Sigmoid colon (tissue), 7 donors: ENCODE data around the gene SERPINB6. TPM values are rescaled to one million over a fixed set of nuclear protein-coding genes. Genes with fewer than 3 reads are reported as not detected.

ENCODE experiments used
- DNase-seq: peaks from one replicate; pipeline ENCODE4 v3.0.0-alpha.2; 2019
- H3K27ac ChIP-seq, 4 donors: fragments of 200-600 bp; sonication (generic); one replicate each; pipeline ENCODE4 v1.5.1; 2016 to 2019; ENCODE audit warnings: mild to moderate bottlenecking in 1 of 4
- H3K27me3 ChIP-seq, 3 donors: fragments of 200-600 bp; sonication (generic); one replicate each; pipeline ENCODE4 v1.5.1; 2019; ENCODE audit warnings: mild to moderate bottlenecking in 1 of 3
- H3K36me3 ChIP-seq, 4 donors: fragments of 200-600 bp; sonication (generic); one replicate each; pipeline ENCODE4 v1.5.1; 2016 to 2019
- H3K4me1 ChIP-seq, 4 donors: fragments of 200-600 bp; sonication (generic); one replicate each; pipeline ENCODE4 v1.5.1; 2017 to 2019
- H3K4me3 ChIP-seq, 4 donors: fragments of 200-600 bp; sonication (generic); one replicate each; pipeline ENCODE4 v1.5.1; 2017 to 2019; ENCODE audit warnings: mild to moderate bottlenecking in 2 of 4, moderate library complexity in 1 of 4
- H3K9me3 ChIP-seq, 4 donors: fragments of 200-600 bp in 3 of 4; sonication (generic) in 3 of 4; one replicate each; pipeline versions ENCODE4 v1.5.1 to v1.6.1; 2013 to 2019
- EP300 ChIP-seq, 4 donors: sonication (generic); formaldehyde crosslinking; IDR thresholded peaks; one replicate each; pipeline ENCODE4 v1.6.1; 2017; ENCODE audit warnings: antibody characterized with exemption in 4 of 4
- POLR2A ChIP-seq, 2 donors: fragments of 450-650 bp; IDR thresholded peaks; one replicate each; pipeline ENCODE4 v1.6.1; 2016; ENCODE audit warnings: antibody characterized with exemption in 2 of 2, mild to moderate bottlenecking in 2 of 2, moderate library complexity in 2 of 2
- POLR2AphosphoS5 ChIP-seq, 4 donors: sonication (generic); formaldehyde crosslinking; IDR thresholded peaks; one replicate each; pipeline ENCODE4 v1.6.1; 2017; ENCODE audit warnings: antibody characterized with exemption in 4 of 4
- WGBS, 2 donors: extraction: QIAGEN DNeasy Blood & Tissue Kit; methylation state at CpG; one replicate each; pipeline ENCODE4 v1.1.7; 2013; 5-methylcytosine and 5-hydroxymethylcytosine counted together
- intact Hi-C: fragments of 100-400 bp; cut with DNase I; formaldehyde crosslinking; loops from one replicate; pipeline ENCODE4 v1.15.1; 2023
- polyA plus RNA-seq, 3 donors: library from polyadenylated mRNA; stranded (reverse); fragments of 200-250 nt; gene quantifications; one replicate each; pipeline ENCODE4 v1.2.3, GENCODE V29; 2013
- total RNA-seq, 4 donors: library from RNA; depleted of rRNA; stranded (reverse); fragments of >200 nt; gene quantifications; one replicate each; pipeline ENCODE4 v1.1.0, GENCODE V29; 2016
- TF ChIP-seq, protein P1 (sequence below), 4 experiments: fragments of 450-650 bp in 3 of 4; fragments of 200-600 bp in 1 of 4; IDR thresholded peaks; one replicate each; pipeline ENCODE4 v1.5.1; 2016 to 2019; ENCODE audit warnings: antibody characterized with exemption in 4 of 4, mild to moderate bottlenecking in 3 of 4, moderate library complexity in 2 of 4
- donor health status: healthy with polysubstance abuse.
- donor health status: Bipolar disorder and iron deficiency.
- donor health status: healthy.

The SERPINB6 gene
- total and polyA plus RNA-seq, 7 donors: 150 to 207 (median 178) TPM

DNA sequence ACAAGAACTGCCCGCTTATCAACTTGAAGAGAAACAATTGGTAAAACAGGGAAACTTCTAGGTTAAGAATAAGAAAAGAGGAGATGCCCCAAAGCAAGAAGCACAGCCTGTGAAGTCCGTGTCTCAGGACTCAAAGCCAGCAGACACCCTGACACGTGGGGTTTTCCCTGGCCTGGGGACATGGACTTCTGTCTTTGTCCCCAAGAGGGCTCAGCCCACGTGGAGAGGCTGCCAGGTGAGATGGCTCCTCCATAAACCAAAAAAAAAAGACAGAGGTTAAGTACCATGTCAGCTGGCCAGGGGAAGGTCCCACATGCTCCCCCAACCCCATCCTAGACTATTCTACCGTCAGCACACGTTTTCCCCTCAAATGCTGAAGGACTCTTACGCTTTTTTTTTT is 9.9 kb downstream of the SERPINB6 start:
- H3K36me3 ChIP-seq: peaks cover 0 to 7% (median 2%) of the 10 kb centered on the region in 4 donors
- DNase-seq: no peak
- H3K4me3 ChIP-seq: no peak overlapping the region
- H3K27me3 ChIP-seq: no peaks in the 10 kb centered on the region
- intact Hi-C loops: no loop called here
- no peaks in the 10 kb centered on the region for H3K9me3 ChIP-seq
- TF ChIP-seq, protein P1, sequence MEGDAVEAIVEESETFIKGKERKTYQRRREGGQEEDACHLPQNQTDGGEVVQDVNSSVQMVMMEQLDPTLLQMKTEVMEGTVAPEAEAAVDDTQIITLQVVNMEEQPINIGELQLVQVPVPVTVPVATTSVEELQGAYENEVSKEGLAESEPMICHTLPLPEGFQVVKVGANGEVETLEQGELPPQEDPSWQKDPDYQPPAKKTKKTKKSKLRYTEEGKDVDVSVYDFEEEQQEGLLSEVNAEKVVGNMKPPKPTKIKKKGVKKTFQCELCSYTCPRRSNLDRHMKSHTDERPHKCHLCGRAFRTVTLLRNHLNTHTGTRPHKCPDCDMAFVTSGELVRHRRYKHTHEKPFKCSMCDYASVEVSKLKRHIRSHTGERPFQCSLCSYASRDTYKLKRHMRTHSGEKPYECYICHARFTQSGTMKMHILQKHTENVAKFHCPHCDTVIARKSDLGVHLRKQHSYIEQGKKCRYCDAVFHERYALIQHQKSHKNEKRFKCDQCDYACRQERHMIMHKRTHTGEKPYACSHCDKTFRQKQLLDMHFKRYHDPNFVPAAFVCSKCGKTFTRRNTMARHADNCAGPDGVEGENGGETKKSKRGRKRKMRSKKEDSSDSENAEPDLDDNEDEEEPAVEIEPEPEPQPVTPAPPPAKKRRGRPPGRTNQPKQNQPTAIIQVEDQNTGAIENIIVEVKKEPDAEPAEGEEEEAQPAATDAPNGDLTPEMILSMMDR (IDR thresholded peaks at IDR 0.05): no peak
- TF ChIP-seq POLR2A (IDR thresholded peaks at IDR 0.05) (no peak), EP300 (IDR thresholded peaks at IDR 0.05) (no peak), POLR2AphosphoS5 (IDR thresholded peaks at IDR 0.05) (no peak)
- peak overlapping the region in 3 of 4 donors; percentile 57 to 64 (median 60) for H3K27ac ChIP-seq
- WGBS, 2 donors: 36 to 75% methylated on average over 7 of the region's 7 CpGs
- peaks cover 0 to 67% (median 53%) of the 10 kb centered on the region in 4 donors for H3K4me1 ChIP-seq

DNA sequence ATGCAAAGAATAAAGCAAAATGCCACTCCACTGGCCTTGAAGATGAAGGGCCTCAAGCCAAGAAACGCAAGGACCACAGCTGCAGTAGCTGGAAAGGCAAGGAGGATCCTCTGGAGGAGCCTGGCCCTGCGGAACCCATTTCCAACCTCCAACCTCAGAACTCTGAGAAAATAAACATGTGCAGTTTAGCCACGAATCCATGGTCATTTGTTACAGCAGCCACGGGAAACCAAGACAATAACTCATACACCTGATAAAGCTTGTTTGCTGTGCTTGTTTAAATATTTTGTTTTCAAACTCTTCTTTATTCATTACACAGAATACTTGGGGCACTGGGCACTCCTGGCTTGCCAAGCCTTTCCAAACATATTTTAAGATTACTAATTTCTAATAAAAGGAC is 10.4 kb downstream of the SERPINB6 start:
- Histone ChIP-seq H3K9me3 (no peaks in the 10 kb centered on the region), H3K27me3 (no peaks in the 10 kb centered on the region), H3K36me3 (peaks cover 0 to 11% (median 6%) of the 10 kb centered on the region in 4 donors), H3K4me3 (no peak overlapping the region), H3K27ac (peak overlapping the region in 3 of 4 donors; percentile 57 to 64 (median 60)), H3K4me1 (peaks cover 0 to 62% (median 52%) of the 10 kb centered on the region in 4 donors)
- DNase-seq: no peak
- WGBS, 2 donors: 48 to 64% methylated on average over 4 of the region's 4 CpGs
- TF ChIP-seq POLR2A (IDR thresholded peaks at IDR 0.05) (no peak), POLR2AphosphoS5 (IDR thresholded peaks at IDR 0.05) (no peak), EP300 (IDR thresholded peaks at IDR 0.05) (no peak)
- TF ChIP-seq, protein P1 (IDR thresholded peaks at IDR 0.05): no peak
- intact Hi-C loops: no loop called here

DNA sequence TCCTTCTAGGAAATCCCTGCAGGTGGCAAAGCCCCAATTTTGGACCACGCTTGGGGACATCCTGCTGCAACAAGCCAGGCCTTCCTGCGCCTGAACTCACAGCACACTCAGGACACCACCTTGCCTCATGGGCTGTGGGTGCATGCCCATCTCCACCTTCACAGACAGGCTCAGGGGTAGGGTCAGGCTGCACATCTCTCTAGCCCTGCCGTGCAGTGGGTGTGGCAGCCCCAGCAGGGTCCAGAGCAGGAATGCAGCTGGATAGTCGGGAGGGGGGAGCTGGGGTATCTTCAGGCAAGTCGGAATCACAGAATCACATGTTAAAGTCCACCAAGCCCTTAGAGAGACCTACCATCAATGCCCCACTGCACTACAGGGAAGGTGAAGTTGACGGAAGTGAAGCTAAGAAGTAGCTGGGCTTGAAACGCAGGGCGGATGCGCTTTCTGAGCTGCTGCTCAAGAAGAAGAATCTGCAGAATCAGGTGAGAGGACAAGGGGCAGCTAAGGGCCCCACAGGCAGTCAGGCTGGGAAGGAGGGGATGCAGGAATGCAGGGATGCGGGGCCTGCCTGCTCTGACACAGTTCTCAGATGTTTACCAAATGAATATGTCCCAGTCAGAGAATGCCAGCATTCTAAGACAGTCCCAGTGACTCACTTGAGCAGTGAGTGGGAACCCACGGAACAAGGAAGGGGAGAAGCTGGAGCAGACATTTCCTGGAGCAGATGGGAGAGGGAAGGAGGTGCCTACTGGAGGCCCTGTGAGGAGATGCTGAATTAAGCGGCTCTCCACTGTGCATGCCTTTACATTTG is 11.3 kb downstream of the SERPINB6 start:
- Histone ChIP-seq H3K4me1 (peaks cover 0 to 55% (median 51%) of the 10 kb centered on the region in 4 donors), H3K27me3 (no peaks in the 10 kb centered on the region), H3K4me3 (no peak overlapping the region), H3K36me3 (peaks cover 0 to 17% (median 7%) of the 10 kb centered on the region in 4 donors), H3K27ac (peak overlapping the region; percentile 31 to 64 (median 58)), H3K9me3 (no peaks in the 10 kb centered on the region)
- intact Hi-C loops: no loop called here
- TF ChIP-seq EP300 (IDR thresholded peaks at IDR 0.05): no peak
- TF ChIP-seq POLR2A (IDR thresholded peaks at IDR 0.05): no peak
- TF ChIP-seq, protein P1 (IDR thresholded peaks at IDR 0.05): no peak
- no peak for TF ChIP-seq POLR2AphosphoS5 (IDR thresholded peaks at IDR 0.05)
- DNase-seq: no peak
- 77 to 83% methylated on average over 12 of the region's 12 CpGs for WGBS, 2 donors

DNA sequence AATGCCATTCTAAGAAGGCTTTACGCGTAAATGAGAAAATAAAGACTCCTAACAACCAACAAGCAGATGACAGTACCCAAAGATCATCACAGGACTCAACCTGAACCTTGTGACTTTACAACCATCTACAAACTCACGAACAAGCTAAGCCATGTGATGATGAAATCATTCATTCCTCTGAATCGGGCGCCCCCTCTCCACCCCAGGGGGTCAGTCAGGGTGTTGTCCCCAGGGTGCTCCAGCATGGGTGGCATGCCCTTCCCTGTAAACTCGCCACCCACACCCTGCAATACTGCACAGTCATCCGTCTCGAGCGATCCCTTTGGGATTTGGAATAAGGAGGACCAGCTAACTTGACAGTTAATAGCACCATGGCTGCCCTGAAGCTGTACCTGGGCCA is 12.6 kb downstream of the SERPINB6 start:
- H3K9me3 ChIP-seq: no peaks in the 10 kb centered on the region
- H3K4me3 ChIP-seq: no peak overlapping the region
- no peak for DNase-seq
- TF ChIP-seq, protein P1 (IDR thresholded peaks at IDR 0.05): no peak
- TF ChIP-seq POLR2AphosphoS5 (IDR thresholded peaks at IDR 0.05) (no peak), POLR2A (IDR thresholded peaks at IDR 0.05) (no peak), EP300 (IDR thresholded peaks at IDR 0.05) (no peak)
- H3K4me1 ChIP-seq: peaks cover 0 to 55% (median 51%) of the 10 kb centered on the region in 4 donors
- 92 to 93% methylated on average over 9 of the region's 9 CpGs for WGBS, 2 donors
- H3K27ac ChIP-seq: peak overlapping the region in 2 of 4 donors; percentile 49 to 57
- peaks cover 0 to 30% (median 9%) of the 10 kb centered on the region in 4 donors for H3K36me3 ChIP-seq
- intact Hi-C loops: no loop called here
- H3K27me3 ChIP-seq: no peaks in the 10 kb centered on the region
